Lower leg skin (tissue), 3 donors: ENCODE results near the gene GSK3B.

Experiments used
- POLR2A ChIP-seq, 2 donors: fragments of 450-650 bp; IDR thresholded peaks; one replicate each; pipeline ENCODE4 v1.6.1; 2016 to 2017; ENCODE audit warnings: antibody characterized with exemption in 2 of 2, mild to moderate bottlenecking in 1 of 2, moderate library complexity in 1 of 2
- TF ChIP-seq, protein P1 (sequence below), 3 donors: fragments of 450-650 bp; IDR thresholded peaks; one replicate each; pipeline ENCODE4 v1.5.1; 2016; ENCODE audit warnings: antibody characterized with exemption in 3 of 3, mild to moderate bottlenecking in 3 of 3, moderate library complexity in 2 of 3

GRCh38 chr3:120072867-120073525 lies 21.3 kb downstream of the GSK3B start:
- no peak for TF ChIP-seq POLR2A (IDR thresholded peaks at IDR 0.05)
- TF ChIP-seq, protein P1, sequence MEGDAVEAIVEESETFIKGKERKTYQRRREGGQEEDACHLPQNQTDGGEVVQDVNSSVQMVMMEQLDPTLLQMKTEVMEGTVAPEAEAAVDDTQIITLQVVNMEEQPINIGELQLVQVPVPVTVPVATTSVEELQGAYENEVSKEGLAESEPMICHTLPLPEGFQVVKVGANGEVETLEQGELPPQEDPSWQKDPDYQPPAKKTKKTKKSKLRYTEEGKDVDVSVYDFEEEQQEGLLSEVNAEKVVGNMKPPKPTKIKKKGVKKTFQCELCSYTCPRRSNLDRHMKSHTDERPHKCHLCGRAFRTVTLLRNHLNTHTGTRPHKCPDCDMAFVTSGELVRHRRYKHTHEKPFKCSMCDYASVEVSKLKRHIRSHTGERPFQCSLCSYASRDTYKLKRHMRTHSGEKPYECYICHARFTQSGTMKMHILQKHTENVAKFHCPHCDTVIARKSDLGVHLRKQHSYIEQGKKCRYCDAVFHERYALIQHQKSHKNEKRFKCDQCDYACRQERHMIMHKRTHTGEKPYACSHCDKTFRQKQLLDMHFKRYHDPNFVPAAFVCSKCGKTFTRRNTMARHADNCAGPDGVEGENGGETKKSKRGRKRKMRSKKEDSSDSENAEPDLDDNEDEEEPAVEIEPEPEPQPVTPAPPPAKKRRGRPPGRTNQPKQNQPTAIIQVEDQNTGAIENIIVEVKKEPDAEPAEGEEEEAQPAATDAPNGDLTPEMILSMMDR (IDR thresholded peaks at IDR 0.05): no peak
